GM18511 (cell line): ENCODE results near the gene PLEKHM1.
A peak's percentile ranks its signal among the peaks of the same experiment; 100 is the strongest.

Experiments used
- ATAC-seq: cut with Tn5 transposase; IDR thresholded peaks from one replicate; pipeline ENCODE4 v1.9.1; 2021; ENCODE audit warnings: mild to moderate bottlenecking, moderate library complexity; ENCODE audit not compliant: unreplicated experiment

PLEKHM1 gene

DNA sequence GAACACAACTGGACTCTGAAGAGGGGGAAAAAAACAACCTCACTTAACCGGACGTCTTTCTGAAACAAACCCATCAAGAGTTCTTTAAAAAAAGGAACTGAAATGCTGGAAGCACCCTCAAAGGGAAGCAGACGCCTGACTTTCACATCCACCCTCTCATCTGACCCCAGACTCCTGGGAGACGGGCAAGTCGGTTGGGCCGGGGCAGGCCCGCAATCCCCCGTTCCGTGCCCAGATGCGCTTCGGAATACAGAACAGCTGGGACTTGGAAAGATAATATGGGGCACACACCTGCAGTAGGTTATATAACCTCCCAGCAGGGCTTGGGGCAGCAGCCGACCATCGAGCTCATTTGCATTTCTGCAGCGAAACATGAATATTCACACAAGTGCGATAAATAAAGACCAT lies 61.6 kb downstream of the PLEKHM1 start:
- no peak for ATAC-seq

- peak; percentile 65 for ATAC-seq
These were observed 62.4 kb downstream of the PLEKHM1 start for GRCh38 chr17:45428050-45428617.

- no peak for ATAC-seq
These were observed 63.2 kb downstream of the PLEKHM1 start for GRCh38 chr17:45427181-45427835.

DNA sequence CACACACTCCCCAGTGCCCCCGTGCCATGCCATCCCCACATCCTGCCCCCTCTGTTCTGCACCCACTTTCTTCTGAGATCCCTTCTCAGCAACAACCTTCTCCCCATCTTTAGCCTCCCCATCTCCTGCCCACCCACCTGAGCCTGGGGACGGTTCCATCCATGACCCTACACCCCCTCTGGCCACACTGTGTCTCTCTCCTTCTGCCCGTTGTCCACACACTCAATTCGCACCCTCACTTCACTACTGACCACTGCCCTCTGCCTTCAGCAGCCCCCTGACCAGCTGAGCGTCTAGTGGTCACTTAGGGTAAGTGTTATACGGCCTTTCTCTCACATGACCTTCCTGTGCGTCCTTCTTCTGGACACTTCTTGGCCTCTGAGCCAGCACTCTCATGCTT lies 64.0 kb downstream of the PLEKHM1 start:
- no peak for ATAC-seq

GRCh38 chr17:45425984-45426413 lies 64.5 kb downstream of the PLEKHM1 start:
- no peak for ATAC-seq

GRCh38 chr17:45425125-45425983 lies 65.2 kb downstream of the PLEKHM1 start:
- no peak for ATAC-seq

- no peak for ATAC-seq
These were observed 65.8 kb downstream of the PLEKHM1 start for GRCh38 chr17:45424769-45425124.

GRCh38 chr17:45423975-45424335 lies 66.6 kb downstream of the PLEKHM1 start:
- no peak for ATAC-seq

- ATAC-seq, result no peak
These were observed 67.1 kb downstream of the PLEKHM1 start for GRCh38 chr17:45423304-45423974.

DNA sequence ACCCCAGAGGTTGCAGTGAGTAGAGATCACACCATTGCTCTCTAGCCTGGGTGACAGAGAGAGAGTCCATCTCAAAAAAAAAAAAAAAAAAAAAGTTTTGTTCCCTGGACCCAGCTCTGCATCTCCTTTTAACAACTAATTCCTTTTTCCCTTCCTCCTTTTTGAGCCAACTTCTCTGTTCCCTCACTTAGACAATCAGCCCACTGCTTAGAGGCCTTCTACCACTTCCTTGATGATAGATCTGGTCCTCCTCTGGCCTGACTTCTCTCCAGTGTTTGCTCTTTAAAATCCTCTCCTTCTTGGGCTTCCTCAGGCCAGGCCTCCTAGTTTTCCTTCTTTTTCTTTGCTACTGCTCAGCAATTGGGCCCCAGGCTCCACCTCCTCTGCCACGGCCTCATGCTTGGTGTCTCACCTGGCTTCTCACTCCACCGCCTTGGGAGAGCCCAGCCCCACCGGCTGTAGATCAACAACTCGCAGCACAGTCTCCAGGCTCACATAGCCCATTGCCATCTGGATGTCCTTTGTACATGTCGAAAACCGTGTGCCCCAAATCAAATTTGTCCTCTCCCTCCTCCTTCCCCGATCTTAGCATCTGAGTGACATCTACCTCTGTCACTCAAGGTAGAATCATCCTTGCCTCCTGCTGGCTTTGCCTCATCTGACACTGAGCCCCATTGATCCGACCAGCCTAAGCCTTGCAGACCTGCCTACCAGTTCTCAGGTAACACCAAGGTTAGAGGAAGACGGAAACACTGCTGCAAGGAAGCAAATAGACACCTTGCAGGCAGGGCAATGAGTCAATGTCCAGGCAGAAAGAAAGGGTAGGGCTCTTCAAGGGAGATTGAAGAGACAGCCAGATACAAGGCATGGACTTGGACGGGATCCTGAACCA lies 75.3 kb downstream of the PLEKHM1 start:
- no peak for ATAC-seq

GRCh38 chr17:45413498-45413923 lies 77.0 kb downstream of the PLEKHM1 start:
- peak; percentile 55 for ATAC-seq

- no peak for ATAC-seq
These were observed 79.0 kb downstream of the PLEKHM1 start for GRCh38 chr17:45411348-45412105.

DNA sequence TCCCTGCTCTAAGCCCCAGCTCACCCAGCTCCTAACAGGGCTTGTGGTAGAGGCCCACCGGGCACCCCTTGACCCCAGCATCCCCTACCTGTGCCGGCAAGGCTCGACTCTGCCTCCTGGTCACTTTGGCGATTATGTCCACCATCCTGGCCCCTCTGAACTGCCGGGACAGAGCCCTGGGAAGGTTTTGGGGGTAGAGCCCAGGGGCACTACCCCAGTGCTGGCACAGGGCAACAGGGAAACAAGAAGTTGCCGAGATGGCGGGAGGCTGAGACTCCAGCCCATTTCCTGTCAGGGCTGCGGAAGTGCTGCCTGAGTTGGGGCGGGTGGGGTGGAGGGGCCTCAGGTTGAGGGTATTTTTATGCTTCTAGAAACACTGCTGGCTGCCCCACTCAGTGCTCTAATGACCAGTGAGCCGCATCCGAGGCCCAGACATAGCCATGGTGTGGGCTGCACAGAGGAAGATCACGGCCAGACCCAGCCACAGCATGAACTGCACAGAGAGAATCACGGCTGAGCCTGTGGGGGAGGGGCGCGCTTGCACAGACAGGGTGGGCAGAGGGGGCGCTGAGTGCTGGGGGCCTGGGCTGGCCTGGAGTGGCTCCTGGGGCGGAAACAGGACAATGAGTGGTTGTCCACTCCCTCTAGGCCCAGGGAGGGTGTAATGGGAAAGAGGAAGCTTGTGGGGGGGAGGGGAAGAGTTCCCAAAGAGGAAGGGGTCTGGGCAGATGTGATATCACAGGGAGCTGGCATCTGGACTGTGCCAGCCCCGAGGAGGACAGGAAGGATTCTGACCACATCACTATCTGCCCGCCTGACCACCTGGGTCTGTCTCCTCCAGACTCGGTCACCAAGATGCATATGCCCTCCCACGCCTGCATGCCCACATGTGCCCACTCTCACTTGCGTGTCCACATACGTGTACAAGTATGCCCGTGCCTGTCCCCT lies 80.1 kb downstream of the PLEKHM1 start:
- ATAC-seq, result peak; percentile 43

DNA sequence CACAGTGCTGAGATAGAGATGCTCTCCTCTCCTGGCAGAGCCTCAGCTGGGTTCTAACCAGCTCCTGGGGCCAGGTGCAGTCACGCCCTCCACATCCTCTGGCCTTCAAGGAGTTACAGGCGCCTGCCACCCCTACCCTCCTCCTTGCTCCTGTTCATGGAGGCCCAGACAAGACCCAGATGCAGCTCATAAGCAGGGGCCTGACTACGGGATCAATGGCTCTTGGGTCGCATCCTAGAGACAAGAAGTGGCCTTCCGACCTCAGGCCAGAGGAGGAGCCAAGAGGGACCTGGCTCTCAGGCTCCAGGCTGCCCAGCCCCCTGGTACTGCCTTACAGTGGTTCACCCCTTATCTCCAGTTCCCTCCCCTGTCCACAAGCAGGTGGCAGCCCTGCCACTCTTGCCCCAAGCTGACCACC lies 80.9 kb downstream of the PLEKHM1 start:
- ATAC-seq, result peak; percentile 25

GRCh38 chr17:45408611-45409421 lies 81.7 kb downstream of the PLEKHM1 start:
- ATAC-seq, result no peak

DNA sequence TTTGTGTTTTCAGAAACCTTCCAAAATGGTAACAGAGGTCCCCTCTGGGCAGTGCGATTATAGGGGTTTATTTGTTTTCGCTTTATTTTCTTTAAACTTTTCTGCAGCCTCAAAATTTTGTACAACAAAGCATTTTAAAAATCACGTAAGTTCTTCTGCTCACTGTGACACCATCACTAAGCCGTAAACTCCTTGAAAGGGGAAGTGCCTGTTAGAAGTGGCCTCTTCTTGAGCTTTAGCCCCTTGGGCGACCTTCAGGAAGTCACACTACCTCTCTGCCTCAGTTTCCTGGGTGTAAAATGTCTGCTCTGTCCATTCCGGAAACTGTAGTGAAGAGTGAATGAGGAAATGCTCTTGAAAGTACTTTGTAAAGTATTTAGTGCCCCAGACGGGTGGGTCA lies 84.4 kb downstream of the PLEKHM1 start:
- ATAC-seq, result no peak

- no peak for ATAC-seq
These were observed 85.1 kb downstream of the PLEKHM1 start for GRCh38 chr17:45405250-45406086.
